ENCODE data around the gene FOXI3.
"Not testable (repeated sequence)": the region's sequence is repeated elsewhere in the genome, so short reads cannot be mapped to it uniquely, and the experiment has no call there.

Gene FOXI3

DNA sequence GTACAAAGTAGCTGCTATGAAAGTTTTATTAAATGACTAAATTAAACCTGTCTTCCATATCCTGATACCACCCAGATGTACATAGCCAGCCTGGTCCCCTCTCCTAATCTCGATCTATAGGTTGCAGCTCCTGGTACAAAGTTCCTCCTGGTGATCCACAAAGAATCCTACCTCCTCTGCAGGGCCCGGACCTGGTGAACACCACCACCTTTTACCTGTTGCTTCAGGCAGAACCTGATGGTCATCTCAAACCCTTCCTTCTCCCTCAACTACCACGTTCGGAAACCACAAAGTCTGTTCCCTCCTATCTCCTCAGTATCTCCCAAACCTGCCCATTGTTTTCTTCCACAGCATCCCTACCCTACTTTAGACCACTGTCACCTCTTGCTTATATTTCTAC lies 15.5 kb downstream of the FOXI3 start:
- no peak for DNase-seq

DNA sequence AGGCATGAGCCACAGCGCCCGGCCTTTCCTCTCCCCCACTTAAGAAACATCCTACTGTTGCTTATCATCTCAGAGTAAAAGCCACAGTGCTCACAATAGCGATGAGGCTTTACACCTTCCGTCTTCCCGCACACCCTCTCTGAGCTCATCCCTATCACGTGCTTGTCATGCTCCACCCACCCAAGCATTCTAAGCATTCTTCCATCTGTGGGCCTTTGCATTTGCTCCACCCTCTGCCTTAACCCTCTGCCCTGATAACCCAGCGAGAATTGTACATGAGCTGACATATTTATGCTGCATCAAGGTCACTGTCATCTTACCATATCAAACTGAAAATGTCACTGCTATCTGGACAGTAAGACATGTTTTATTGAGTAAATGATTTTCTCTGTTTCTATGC lies 22.6 kb downstream of the FOXI3 start:
- DNase-seq = no peak

DNA sequence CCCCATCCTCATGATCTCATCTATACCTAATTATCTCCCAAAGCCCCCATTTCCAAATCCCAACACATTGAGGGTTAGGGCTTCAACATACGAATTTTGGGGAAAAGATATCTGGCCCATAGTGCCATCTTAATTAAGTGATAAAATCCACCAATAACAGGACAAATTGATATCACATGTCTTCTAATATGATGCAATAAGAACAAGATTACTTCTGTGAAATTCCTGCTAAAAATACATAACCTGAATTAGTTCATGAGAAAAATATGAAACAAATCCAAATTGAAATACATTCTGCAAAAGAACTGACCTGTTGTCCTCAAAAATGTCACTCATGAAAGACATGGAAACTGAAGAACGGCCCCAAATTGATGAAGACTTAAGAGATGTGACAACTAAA lies 28.8 kb downstream of the FOXI3 start:
- DNase-seq = no peak

DNA sequence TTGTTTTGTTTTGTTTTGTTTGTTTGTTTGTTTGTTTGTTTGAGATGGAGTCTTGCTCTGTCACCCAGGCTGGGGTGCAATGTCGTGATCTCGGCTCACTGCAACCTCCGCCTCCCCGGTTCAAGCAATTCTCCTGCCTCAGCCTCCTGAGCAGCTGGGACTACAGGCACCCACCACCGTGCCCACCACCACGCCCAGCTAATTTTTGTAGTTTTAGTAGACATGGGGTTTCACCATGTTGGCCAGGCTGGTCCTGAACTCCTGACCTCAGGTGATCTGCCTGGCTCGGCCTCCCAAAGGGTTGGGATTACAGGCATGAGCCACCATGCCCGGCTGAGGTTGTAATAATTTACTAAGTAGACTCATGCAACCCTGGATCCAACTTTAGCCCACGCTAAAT lies 33.4 kb downstream of the FOXI3 start:
- not testable (repeated sequence) for DNase-seq

DNA sequence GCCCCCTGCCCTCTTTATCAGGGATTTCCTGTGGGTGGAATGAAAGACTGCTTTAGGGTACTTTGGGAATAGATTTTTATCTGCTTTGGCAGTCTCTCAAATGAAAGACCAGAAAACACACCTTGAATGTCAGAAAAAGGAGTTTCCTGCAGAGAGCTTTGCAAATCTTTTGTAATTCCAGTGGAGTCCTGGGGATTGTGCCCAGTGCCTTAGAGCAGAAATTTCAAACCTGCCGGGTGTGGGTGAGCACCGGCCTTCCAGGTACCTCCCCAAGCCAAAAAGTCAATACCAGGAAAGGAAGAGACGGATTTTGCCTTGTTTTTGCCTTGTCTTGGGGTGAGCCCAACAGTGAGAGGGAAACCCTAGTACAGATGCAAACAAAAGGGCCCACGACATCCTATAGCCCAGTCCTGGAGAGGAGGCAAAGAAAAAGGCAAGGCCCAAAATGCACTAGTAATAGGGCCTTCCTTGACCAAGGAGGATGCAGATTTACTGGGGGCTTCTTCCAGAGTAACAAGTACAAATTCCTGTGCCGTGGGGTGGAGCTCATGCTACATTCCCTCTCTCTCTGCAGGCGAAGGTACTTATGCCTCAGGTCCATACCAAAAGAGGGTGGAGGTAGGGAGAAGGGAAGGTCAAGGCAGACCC lies 36.4 kb downstream of the FOXI3 start:
- no peak for DNase-seq

DNA sequence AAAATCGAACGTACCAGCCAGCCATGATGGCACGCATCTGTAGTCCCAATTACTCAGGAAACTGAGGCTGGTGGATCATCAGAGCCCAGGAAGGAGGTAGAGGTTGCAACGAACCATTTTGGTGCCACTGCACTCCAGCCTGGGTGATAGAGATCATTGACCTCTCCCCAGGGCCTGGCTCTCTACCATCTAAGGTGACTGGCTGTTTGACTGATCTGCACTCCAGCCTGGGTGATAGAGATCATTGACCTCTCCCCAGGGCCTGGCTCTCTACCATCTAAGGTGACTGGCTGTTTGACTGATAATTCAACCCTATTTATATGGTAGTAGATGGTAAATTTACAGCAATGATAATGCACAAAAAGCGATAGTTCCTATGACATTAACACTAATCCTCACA lies 43.6 kb downstream of the FOXI3 start:
- DNase-seq = not testable (repeated sequence)

DNA sequence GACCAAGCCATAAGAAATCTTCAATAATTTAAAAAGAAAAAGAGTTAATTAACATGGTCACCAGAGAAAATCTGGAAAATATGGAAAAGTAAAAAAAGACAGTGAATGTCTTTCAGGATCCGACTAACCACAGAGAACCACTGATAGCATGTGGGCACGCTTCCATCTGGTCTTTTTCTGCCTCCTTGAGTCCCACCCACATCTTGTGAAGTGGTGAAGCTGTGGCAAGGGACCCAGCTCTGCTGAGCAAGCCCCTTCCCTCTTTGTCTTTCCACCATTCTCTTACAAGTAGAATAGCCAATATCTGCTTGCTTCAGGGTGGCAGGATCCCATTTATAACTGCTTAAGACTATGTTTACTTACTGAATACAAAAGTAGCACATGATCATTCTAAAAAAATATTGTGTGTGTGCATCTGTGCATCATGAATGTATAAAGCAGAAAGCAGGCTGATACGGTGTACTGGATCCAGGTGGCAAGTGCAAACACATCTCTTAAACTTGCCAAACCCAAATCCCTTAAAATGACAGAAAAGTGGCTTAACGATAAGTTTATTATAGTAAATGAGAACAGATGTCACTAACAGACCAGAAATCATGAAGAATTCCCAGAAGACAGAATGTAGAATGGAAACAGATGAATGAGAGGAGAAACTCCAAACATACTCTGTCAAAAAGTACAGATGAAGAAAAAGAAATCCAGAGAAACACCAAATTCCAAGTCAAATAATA lies 52.3 kb downstream of the FOXI3 start:
- DNase-seq = no peak

DNA sequence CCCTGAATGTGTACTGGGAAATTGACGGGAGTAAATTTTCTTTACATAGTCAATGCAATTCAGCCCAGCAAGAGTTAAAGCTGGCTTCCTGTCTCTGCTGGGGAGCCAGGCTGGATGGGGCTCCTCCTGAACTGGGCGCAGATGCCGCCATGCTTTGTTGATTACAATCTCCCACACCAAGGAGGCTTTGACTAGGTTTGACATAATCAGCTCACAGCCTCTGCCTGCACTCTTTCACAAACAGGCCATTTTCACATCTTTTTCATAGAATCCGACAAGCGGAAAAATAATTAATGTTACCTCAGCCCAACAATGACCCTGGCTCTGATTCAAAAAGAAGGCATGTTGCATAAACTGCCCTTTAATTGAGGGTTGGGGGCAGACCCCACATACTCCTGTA lies 54.3 kb downstream of the FOXI3 start:
- no peak for DNase-seq
